Stomach (tissue), 4 donors: ENCODE data around the gene DMAC2L.

Experiments
- CTCF ChIP-seq, 7 experiments: fragments of 450-650 bp in 4 of 7; fragments of 200-600 bp in 3 of 7; sonication (generic) in 3 of 7; IDR thresholded peaks; one replicate each; pipeline ENCODE4 v1.5.1; 2016 to 2019; ENCODE audit warnings: antibody characterized with exemption in 7 of 7, control low read depth in 2 of 7, mild to moderate bottlenecking in 1 of 7
- POLR2A ChIP-seq, 4 donors: fragments of 450-650 bp; IDR thresholded peaks; one replicate each; pipeline ENCODE4 v1.6.1; 2016; ENCODE audit warnings: antibody characterized with exemption in 4 of 4, control low read depth in 2 of 4, mild to moderate bottlenecking in 1 of 4, moderate library complexity in 1 of 4
- POLR2AphosphoS5 ChIP-seq, 3 donors: sonication (generic); formaldehyde crosslinking; IDR thresholded peaks; one replicate each; pipeline ENCODE4 v1.6.1; 2016; ENCODE audit warnings: antibody characterized with exemption in 3 of 3

DNA sequence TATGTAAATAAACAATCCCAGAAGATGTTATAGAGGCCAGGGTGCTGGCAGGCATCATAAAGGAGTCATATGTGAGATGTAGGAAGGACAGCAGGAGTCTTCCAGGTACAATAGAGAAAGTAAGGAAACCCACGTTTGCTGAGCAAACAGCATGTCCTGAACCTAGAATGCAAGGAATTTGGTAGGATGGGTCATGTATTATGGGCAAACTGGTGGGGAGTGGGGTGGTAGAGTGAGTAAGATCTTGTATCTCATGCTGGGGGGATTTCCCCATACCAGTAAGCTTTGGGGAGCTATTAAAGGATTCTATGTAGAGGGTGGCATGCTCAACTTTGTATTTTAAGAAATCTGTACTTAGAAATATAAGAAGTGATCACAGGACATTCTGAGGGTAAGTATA lies 43.6 kb downstream of the DMAC2L start:
- no peak for TF ChIP-seq POLR2AphosphoS5 (IDR thresholded peaks at IDR 0.05)
- no peak for TF ChIP-seq CTCF (IDR thresholded peaks at IDR 0.05)
- TF ChIP-seq POLR2A (IDR thresholded peaks at IDR 0.05): no peak
